Stimulated activated CD8-positive, alpha-beta memory T cell treated with anti-CD3 and anti-CD28 coated beads, Interleukin-12 subunit alpha, Interleukin-12 subunit beta, amount 100 ng/mL, for 1 hour (primary cell): ENCODE results near the gene KCNH1.
"Not testable (repeated sequence)": the region's sequence is repeated elsewhere in the genome, so short reads cannot be mapped to it uniquely, and the experiment has no call there.

Experiments used
- DNase-seq: peaks from one replicate; pipeline ENCODE4 v3.0.0-alpha.2; 2020; ENCODE audit warnings: low read depth

Gene KCNH1

GRCh38 chr1:210684466-210685294 is 449.3 kb downstream of the KCNH1 start:
- DNase-seq: no peak

- no peak for DNase-seq
These were observed 450.4 kb downstream of the KCNH1 start for GRCh38 chr1:210683403-210684047.

GRCh38 chr1:210681158-210681557 is 452.8 kb downstream of the KCNH1 start:
- no peak for DNase-seq

- DNase-seq: no peak
These were observed 455.6 kb downstream of the KCNH1 start for GRCh38 chr1:210678306-210678705.

GRCh38 chr1:210677533-210677932 is 456.4 kb downstream of the KCNH1 start:
- no peak for DNase-seq

- DNase-seq: no peak
These were observed 457.4 kb downstream of the KCNH1 start for GRCh38 chr1:210676539-210676938.

- no peak for DNase-seq
These were observed 459.8 kb downstream of the KCNH1 start for GRCh38 chr1:210674151-210674550.

- DNase-seq: no peak
These were observed 464.0 kb downstream of the KCNH1 start for GRCh38 chr1:210669951-210670350.

- DNase-seq: no peak
These were observed 470.0 kb downstream of the KCNH1 start for GRCh38 chr1:210663730-210664573.

GRCh38 chr1:210662291-210663050 is 471.5 kb downstream of the KCNH1 start:
- no peak for DNase-seq

GRCh38 chr1:210661520-210661919 is 472.4 kb downstream of the KCNH1 start:
- DNase-seq: not testable (repeated sequence)

GRCh38 chr1:210657806-210658205 is 476.1 kb downstream of the KCNH1 start:
- no peak for DNase-seq

- no peak for DNase-seq
These were observed 478.4 kb downstream of the KCNH1 start for GRCh38 chr1:210655511-210655910.

GRCh38 chr1:210654176-210654981 is 479.6 kb downstream of the KCNH1 start:
- DNase-seq: no peak

GRCh38 chr1:210653771-210654170 is 480.2 kb downstream of the KCNH1 start:
- DNase-seq: no peak

- DNase-seq: no peak
These were observed 481.5 kb downstream of the KCNH1 start for GRCh38 chr1:210652329-210652954.

- DNase-seq: no peak
These were observed 483.5 kb downstream of the KCNH1 start for GRCh38 chr1:210650403-210650802.

- DNase-seq: no peak
These were observed 485.2 kb downstream of the KCNH1 start for GRCh38 chr1:210648588-210649269.

- no peak for DNase-seq
These were observed 486.3 kb downstream of the KCNH1 start for GRCh38 chr1:210647406-210648333.
